Transverse colon (tissue), 4 donors: ENCODE measurements around the gene ZNF622.

ENCODE experiments used
- POLR2AphosphoS5 ChIP-seq, 3 donors: sonication (generic); formaldehyde crosslinking; IDR thresholded peaks; one replicate each; pipeline ENCODE4 v1.6.1; 2016; ENCODE audit warnings: antibody characterized with exemption in 3 of 3
- TF ChIP-seq, protein P1 (sequence below), 5 experiments: fragments of 200-600 bp in 3 of 5; fragments of 450-650 bp in 2 of 5; sonication (generic) in 3 of 5; IDR thresholded peaks; 1 replicate in 2 of 5; 2 replicates in 3 of 5; pipeline ENCODE4 v1.5.1; 2016 to 2017; ENCODE audit warnings: antibody characterized with exemption in 5 of 5, inconsistent platforms in 3 of 5, mild to moderate bottlenecking in 2 of 5, moderate library complexity in 1 of 5

DNA sequence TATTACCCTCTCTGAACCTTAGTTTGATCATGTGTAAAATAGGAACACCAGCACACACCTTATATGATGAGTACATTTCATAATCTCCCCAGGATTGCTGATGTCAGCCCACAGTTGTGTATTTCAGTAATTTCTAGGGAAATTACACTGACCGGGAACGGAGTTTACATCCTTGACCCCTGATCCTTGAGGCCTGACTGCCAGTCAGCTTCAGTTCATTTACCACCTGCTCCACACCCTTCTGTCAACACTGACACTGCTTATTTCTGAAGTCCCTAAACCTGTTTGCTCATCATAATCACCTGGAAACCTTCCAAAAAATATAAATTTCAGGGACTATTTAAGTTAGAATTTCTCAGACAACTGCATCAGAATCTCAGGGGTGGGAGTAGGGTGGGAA, 55.3 kb downstream of the ZNF622 start:
- TF ChIP-seq, protein P1, sequence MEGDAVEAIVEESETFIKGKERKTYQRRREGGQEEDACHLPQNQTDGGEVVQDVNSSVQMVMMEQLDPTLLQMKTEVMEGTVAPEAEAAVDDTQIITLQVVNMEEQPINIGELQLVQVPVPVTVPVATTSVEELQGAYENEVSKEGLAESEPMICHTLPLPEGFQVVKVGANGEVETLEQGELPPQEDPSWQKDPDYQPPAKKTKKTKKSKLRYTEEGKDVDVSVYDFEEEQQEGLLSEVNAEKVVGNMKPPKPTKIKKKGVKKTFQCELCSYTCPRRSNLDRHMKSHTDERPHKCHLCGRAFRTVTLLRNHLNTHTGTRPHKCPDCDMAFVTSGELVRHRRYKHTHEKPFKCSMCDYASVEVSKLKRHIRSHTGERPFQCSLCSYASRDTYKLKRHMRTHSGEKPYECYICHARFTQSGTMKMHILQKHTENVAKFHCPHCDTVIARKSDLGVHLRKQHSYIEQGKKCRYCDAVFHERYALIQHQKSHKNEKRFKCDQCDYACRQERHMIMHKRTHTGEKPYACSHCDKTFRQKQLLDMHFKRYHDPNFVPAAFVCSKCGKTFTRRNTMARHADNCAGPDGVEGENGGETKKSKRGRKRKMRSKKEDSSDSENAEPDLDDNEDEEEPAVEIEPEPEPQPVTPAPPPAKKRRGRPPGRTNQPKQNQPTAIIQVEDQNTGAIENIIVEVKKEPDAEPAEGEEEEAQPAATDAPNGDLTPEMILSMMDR (IDR thresholded peaks at IDR 0.05) = no peak
- TF ChIP-seq POLR2AphosphoS5 (IDR thresholded peaks at IDR 0.05) = peak in 1 of 3 donors; percentile 37
